ENCODE data around the gene NEFH. TPM values are rescaled to one million over a fixed set of nuclear protein-coding genes. Genes with fewer than 3 reads are reported as not detected.

The NEFH gene
- total RNA-seq, 2 experiments from 2014 or later: 7.5 to 8.6 TPM

GRCh38 chr22:29536411-29536810 lies 56.4 kb downstream of the NEFH start:
- ATAC-seq: no peak
- intact Hi-C loops (cut with micrococcal nuclease): no loop called here
- Mint-ChIP-seq H3K36me3 (ENCODE audit: low read depth) (peaks cover 56% of the 10 kb centered on the region), H3K27ac (no peak overlapping the region), H3K9me3 (no peaks in the 10 kb centered on the region), H3K4me3 (no peak overlapping the region), H3K27me3 (no peaks in the 10 kb centered on the region), H3K4me1 (ENCODE audit: low read depth) (no peaks in the 10 kb centered on the region)
- DNase-seq: no peak
- TF ChIP-seq CTCF (IDR thresholded peaks at IDR 0.05): no peak
- CTCF ChIA-PET: no interaction called here
- POLR2A ChIA-PET: no interaction called here

GRCh38 chr22:29539105-29539504 lies 59.1 kb downstream of the NEFH start:
- ChIA-PET CTCF (no interaction called here), POLR2A (no interaction called here)
- no peak for TF ChIP-seq CTCF (IDR thresholded peaks at IDR 0.05)
- Mint-ChIP-seq H3K4me3 (no peak overlapping the region), H3K36me3 (ENCODE audit: low read depth) (peaks cover 52% of the 10 kb centered on the region), H3K27ac (peak overlapping the region; percentile 6), H3K9me3 (no peaks in the 10 kb centered on the region), H3K27me3 (no peaks in the 10 kb centered on the region), H3K4me1 (ENCODE audit: low read depth) (no peaks in the 10 kb centered on the region)
- intact Hi-C loops (cut with micrococcal nuclease): no loop called here
- no peak for ATAC-seq
- no peak for DNase-seq

Other genes with a start within 250 kb of the NEFH start
- gene RHBDD3, start 212.2 kb upstream of the NEFH start, total RNA-seq: 10 to 100 TPM; 24.5 to 25.4 TPM
- gene EWSR1, start 211.9 kb upstream of the NEFH start, total RNA-seq: 100 to 1,000 TPM; 307 to 315 TPM
- 1 to 10 TPM in 1 of 2 experiments, under 1 TPM in 1; 0.36 to 1.1 TPM for gene GAS2L1, start 173.6 kb upstream of the NEFH start, total RNA-seq
- under 1 TPM in 1 of 2 experiments, not detected in 1; 0.56 TPM for gene RASL10A, start 164.5 kb upstream of the NEFH start, total RNA-seq
- 10 to 100 TPM; 57.5 to 59.0 TPM for gene AP1B1, start 91.6 kb upstream of the NEFH start, total RNA-seq
- not detected for gene RFPL1, start 41.6 kb upstream of the NEFH start, total RNA-seq
- 10 to 100 TPM; 48.7 to 57.3 TPM for gene THOC5, start 73.5 kb downstream of the NEFH start, total RNA-seq
- 10 to 100 TPM; 58.3 to 61.9 TPM for gene NIPSNAP1, start 100.9 kb downstream of the NEFH start, total RNA-seq
- gene NF2, start 123.4 kb downstream of the NEFH start, total RNA-seq: 10 to 100 TPM; 34.4 to 35.3 TPM
- gene CABP7, start 239.8 kb downstream of the NEFH start, total RNA-seq: under 1 TPM in 1 of 2 experiments, not detected in 1; 0.09 TPM

All from activated CD8-positive, alpha-beta T cell treated with anti-CD3 and anti-CD28 coated beads for 36 hours (primary cell).